CD4-positive, alpha-beta memory T cell (primary cell): ENCODE measurements around the gene COL1A1. TPM values are rescaled to one million over a fixed set of nuclear protein-coding genes. Genes with fewer than 3 reads are reported as not detected.
A peak's percentile ranks its signal among the peaks of the same experiment; 100 is the strongest.

Source experiments
- CTCF ChIA-PET: fragments of 350-600 bp; sonication (Branson Sonifier 250); formaldehyde crosslinking; loops from one replicate; lab custom pipeline; 2021; ENCODE audit warnings: inconsistent platforms; ENCODE audit not compliant: partially characterized antibody; lab: Charles Lee
- POLR2A ChIA-PET: fragments of 350-600 bp; sonication (Branson Sonifier 250); formaldehyde crosslinking; loops from one replicate; lab custom pipeline; 2021; ENCODE audit not compliant: partially characterized antibody; lab: Charles Lee
- DNase-seq, 5 donors: peaks; one replicate each; pipeline versions ENCODE4 v3.0.0 to v3.0.0-alpha.2; 2020 to 2022; ENCODE audit warnings: mixed read lengths in 1 of 5
- H3K27ac ChIP-seq: one replicate; pipeline ENCODE4 v1.7.0; 2013; ENCODE audit warnings: low read depth, low read length
- H3K27me3 ChIP-seq: 2 replicates; pipeline ENCODE4 v1.7.0; 2013; ENCODE audit warnings: mild to moderate bottlenecking, low read length, moderate library complexity; ENCODE audit not compliant: insufficient read depth
- H3K36me3 ChIP-seq: 2 replicates; pipeline ENCODE4 v1.7.0; 2013; ENCODE audit warnings: mild to moderate bottlenecking, low read length, moderate library complexity; ENCODE audit not compliant: insufficient read depth
- H3K4me1 ChIP-seq: 2 replicates; pipeline ENCODE4 v1.7.0; 2013; ENCODE audit warnings: mild to moderate bottlenecking, low read length, moderate library complexity; ENCODE audit not compliant: insufficient read depth
- H3K4me3 ChIP-seq, 2 donors: one replicate each; pipeline ENCODE4 v1.7.0; 2013; ENCODE audit warnings: low read length in 2 of 2, mild to moderate bottlenecking in 1 of 2
- H3K9me3 ChIP-seq, 2 donors: one replicate each; pipeline ENCODE4 v1.7.0; 2013; ENCODE audit warnings: low read length in 2 of 2, control low read depth in 1 of 2; ENCODE audit not compliant: control insufficient read depth in 1 of 2
- H3K27ac Mint-ChIP-seq, 7 donors: one replicate each; pipeline ENCODE4 v1.8.0; 2020 to 2021; ENCODE audit warnings: mixed read lengths in 7 of 7, mild to moderate bottlenecking in 6 of 7, inconsistent platforms in 3 of 7, moderate library complexity in 3 of 7
- H3K27me3 Mint-ChIP-seq, 2 donors: one replicate each; pipeline ENCODE4 v1.8.0; 2020 to 2021; ENCODE audit warnings: mixed read lengths in 2 of 2
- H3K36me3 Mint-ChIP-seq, 2 donors: one replicate each; pipeline ENCODE4 v1.8.0; 2020 to 2021; ENCODE audit warnings: mixed read lengths in 2 of 2, inconsistent platforms in 1 of 2, mild to moderate bottlenecking in 1 of 2
- H3K4me1 Mint-ChIP-seq, 4 donors: one replicate each; pipeline ENCODE4 v1.8.0; 2020 to 2021; ENCODE audit warnings: mixed read lengths in 4 of 4, mild to moderate bottlenecking in 1 of 4
- H3K4me3 Mint-ChIP-seq, 8 donors: one replicate each; pipeline ENCODE4 v1.8.0; 2020 to 2021; ENCODE audit warnings: mixed read lengths in 8 of 8, mild to moderate bottlenecking in 7 of 8, moderate library complexity in 6 of 8, inconsistent platforms in 3 of 8
- H3K9me3 Mint-ChIP-seq, 8 donors: one replicate each; pipeline ENCODE4 v1.8.0; 2020 to 2021; ENCODE audit warnings: mixed read lengths in 8 of 8, mild to moderate bottlenecking in 5 of 8, inconsistent platforms in 3 of 8, moderate library complexity in 1 of 8
- intact Hi-C: fragments of 100-400 bp; cut with micrococcal nuclease; formaldehyde crosslinking; loops from one replicate; pipeline ENCODE4 v1.15.1; 2023
- polyA plus RNA-seq, 2 donors: library from polyadenylated mRNA; unstranded; fragments of 300-500 nt; fragmentation: Illumina TruSeq; gene quantifications; one replicate each; pipeline ENCODE4 v1.2.3, GENCODE V29; 2021
- total RNA-seq, 2 experiments: library from RNA; stranded (reverse); gene quantifications; one replicate each; pipeline ENCODE4 v1.2.3, GENCODE V29; 2021

COL1A1 gene
- total and polyA plus RNA-seq, 4 experiments from 2014 or later: 1.0 to 1.6 TPM; not detected in 2

- Mint-ChIP-seq H3K4me1 (peaks cover 1 to 3% (median 2%) of the 10 kb centered on the region in 4 donors), H3K27me3 (no peaks in the 10 kb centered on the region), H3K36me3 (no peaks in the 10 kb centered on the region), H3K9me3 (peaks cover 0 to 2% (median 0%) of the 10 kb centered on the region in 8 donors), H3K27ac (peak overlapping the region in 1 of 7 donors; percentile 30), H3K4me3 (no peak overlapping the region)
- intact Hi-C loops: no loop called here
- H3K27ac ChIP-seq: no peak overlapping the region
- DNase-seq: no peak
- H3K36me3 ChIP-seq: no peaks in the 10 kb centered on the region
- peaks cover 2% of the 10 kb centered on the region for H3K4me1 ChIP-seq
- no peaks in the 10 kb centered on the region for H3K9me3 ChIP-seq
- no peak overlapping the region for H3K4me3 ChIP-seq
- POLR2A ChIA-PET: no interaction called here
- CTCF ChIA-PET: no interaction called here
- H3K27me3 ChIP-seq: no peaks in the 10 kb centered on the region
Observed at GRCh38 chr17:50188921-50189549, 12.4 kb downstream of the COL1A1 start.

- no peak overlapping the region for H3K4me3 Mint-ChIP-seq
- POLR2A ChIA-PET: no interaction called here
- H3K4me3 ChIP-seq: no peak overlapping the region
- peaks cover 7% of the 10 kb centered on the region for H3K4me1 ChIP-seq
- no peaks in the 10 kb centered on the region for H3K27me3 Mint-ChIP-seq
- H3K9me3 Mint-ChIP-seq: peaks cover 0 to 2% (median 0%) of the 10 kb centered on the region in 8 donors
- intact Hi-C loops: no loop called here
- peak overlapping the region in 1 of 7 donors; percentile 30 for H3K27ac Mint-ChIP-seq
- no peaks in the 10 kb centered on the region for H3K9me3 ChIP-seq
- H3K36me3 ChIP-seq: no peaks in the 10 kb centered on the region
- no peak overlapping the region for H3K27ac ChIP-seq
- CTCF ChIA-PET: interaction anchor here (1.0 kb wide), 1 partner anchor 19 kb away, joined by 3 read pairs; no protein-coding TSS in a partner anchor
- H3K27me3 ChIP-seq: no peaks in the 10 kb centered on the region
- peaks cover 5 to 8% (median 7%) of the 10 kb centered on the region in 4 donors for H3K4me1 Mint-ChIP-seq
- DNase-seq: no peak
- no peaks in the 10 kb centered on the region for H3K36me3 Mint-ChIP-seq
Observed at GRCh38 chr17:50188531-50188920, 12.9 kb downstream of the COL1A1 start.

GRCh38 chr17:50187751-50188530 is 13.5 kb downstream of the COL1A1 start:
- no peak overlapping the region for H3K4me3 ChIP-seq
- H3K27me3 ChIP-seq: no peaks in the 10 kb centered on the region
- intact Hi-C loops: no loop called here
- no peaks in the 10 kb centered on the region for H3K9me3 ChIP-seq
- DNase-seq: no peak
- Mint-ChIP-seq H3K36me3 (no peaks in the 10 kb centered on the region), H3K4me3 (no peak overlapping the region), H3K4me1 (peaks cover 6 to 10% (median 9%) of the 10 kb centered on the region in 4 donors), H3K27ac (no peak overlapping the region), H3K9me3 (peaks cover 0 to 2% (median 0%) of the 10 kb centered on the region in 8 donors), H3K27me3 (no peaks in the 10 kb centered on the region)
- H3K4me1 ChIP-seq: peaks cover 11% of the 10 kb centered on the region
- POLR2A ChIA-PET: no interaction called here
- CTCF ChIA-PET: interaction anchor here (1.0 kb wide), 1 partner anchor 18 kb away, joined by 3 read pairs; no protein-coding TSS in a partner anchor
- no peaks in the 10 kb centered on the region for H3K36me3 ChIP-seq
- H3K27ac ChIP-seq: no peak overlapping the region

- H3K27ac Mint-ChIP-seq: no peak overlapping the region
- H3K27me3 Mint-ChIP-seq: no peaks in the 10 kb centered on the region
- Histone ChIP-seq H3K36me3 (no peaks in the 10 kb centered on the region), H3K4me3 (no peak overlapping the region), H3K9me3 (no peaks in the 10 kb centered on the region), H3K4me1 (peaks cover 11% of the 10 kb centered on the region), H3K27me3 (no peaks in the 10 kb centered on the region), H3K27ac (no peak overlapping the region)
- POLR2A ChIA-PET: no interaction called here
- DNase-seq: no peak
- H3K36me3 Mint-ChIP-seq: no peaks in the 10 kb centered on the region
- intact Hi-C loops: no loop called here
- H3K9me3 Mint-ChIP-seq: peaks cover 0 to 2% (median 0%) of the 10 kb centered on the region in 8 donors
- H3K4me1 Mint-ChIP-seq: peaks cover 8 to 14% (median 11%) of the 10 kb centered on the region in 4 donors
- CTCF ChIA-PET: no interaction called here
- H3K4me3 Mint-ChIP-seq: no peak overlapping the region
Observed at GRCh38 chr17:50187394-50187725, 14.1 kb downstream of the COL1A1 start.

- Mint-ChIP-seq H3K36me3 (no peaks in the 10 kb centered on the region), H3K4me3 (no peak overlapping the region), H3K27ac (no peak overlapping the region), H3K27me3 (no peaks in the 10 kb centered on the region), H3K4me1 (peaks cover 8 to 18% (median 11%) of the 10 kb centered on the region in 4 donors), H3K9me3 (peaks cover 0 to 2% (median 0%) of the 10 kb centered on the region in 8 donors)
- peaks cover 11% of the 10 kb centered on the region for H3K4me1 ChIP-seq
- intact Hi-C loops: no loop called here
- H3K27ac ChIP-seq: no peak overlapping the region
- no peaks in the 10 kb centered on the region for H3K36me3 ChIP-seq
- no peaks in the 10 kb centered on the region for H3K9me3 ChIP-seq
- no peak for DNase-seq
- no peak overlapping the region for H3K4me3 ChIP-seq
- no peaks in the 10 kb centered on the region for H3K27me3 ChIP-seq
- ChIA-PET POLR2A (no interaction called here), CTCF (interaction anchor here (1.3 kb wide), 1 partner anchor 13 kb away, joined by 3 read pairs; no protein-coding TSS in a partner anchor)
Observed at GRCh38 chr17:50186661-50187393, 14.6 kb downstream of the COL1A1 start.

- no peak for DNase-seq
- Mint-ChIP-seq H3K36me3 (no peaks in the 10 kb centered on the region), H3K9me3 (peaks cover 0 to 2% (median 0%) of the 10 kb centered on the region in 8 donors), H3K27ac (no peak overlapping the region), H3K4me1 (peaks cover 8 to 19% (median 12%) of the 10 kb centered on the region in 4 donors), H3K4me3 (peak overlapping the region in 1 of 8 donors; percentile 17), H3K27me3 (no peaks in the 10 kb centered on the region)
- no peak overlapping the region for H3K4me3 ChIP-seq
- POLR2A ChIA-PET: no interaction called here
- CTCF ChIA-PET: interaction anchor here (1.3 kb wide), 1 partner anchor 14 kb away, joined by 3 read pairs; no protein-coding TSS in a partner anchor
- no peaks in the 10 kb centered on the region for H3K9me3 ChIP-seq
- no peak overlapping the region for H3K27ac ChIP-seq
- H3K27me3 ChIP-seq: no peaks in the 10 kb centered on the region
- intact Hi-C loops: no loop called here
- H3K4me1 ChIP-seq: peaks cover 11% of the 10 kb centered on the region
- no peaks in the 10 kb centered on the region for H3K36me3 ChIP-seq
Observed at GRCh38 chr17:50185631-50186471, 15.6 kb downstream of the COL1A1 start.
